NT2/D1 (cell line): ENCODE results near the gene SMARCB1.

Source experiments
- SUZ12 ChIP-seq: IDR thresholded peaks from 2 replicates; pipeline ENCODE4 v1.6.1; 2011; ENCODE audit not compliant: insufficient read length, insufficient read depth; ENCODE audit errors: extremely low read depth
- YY1 ChIP-seq: IDR thresholded peaks from 2 replicates; pipeline ENCODE4 v1.6.1; 2011; ENCODE audit not compliant: insufficient read length, insufficient read depth
- ZNF274 ChIP-seq: IDR thresholded peaks from 2 replicates; pipeline ENCODE4 v1.6.1; 2011; ENCODE audit warnings: mild to moderate bottlenecking, low read depth, low read length

DNA sequence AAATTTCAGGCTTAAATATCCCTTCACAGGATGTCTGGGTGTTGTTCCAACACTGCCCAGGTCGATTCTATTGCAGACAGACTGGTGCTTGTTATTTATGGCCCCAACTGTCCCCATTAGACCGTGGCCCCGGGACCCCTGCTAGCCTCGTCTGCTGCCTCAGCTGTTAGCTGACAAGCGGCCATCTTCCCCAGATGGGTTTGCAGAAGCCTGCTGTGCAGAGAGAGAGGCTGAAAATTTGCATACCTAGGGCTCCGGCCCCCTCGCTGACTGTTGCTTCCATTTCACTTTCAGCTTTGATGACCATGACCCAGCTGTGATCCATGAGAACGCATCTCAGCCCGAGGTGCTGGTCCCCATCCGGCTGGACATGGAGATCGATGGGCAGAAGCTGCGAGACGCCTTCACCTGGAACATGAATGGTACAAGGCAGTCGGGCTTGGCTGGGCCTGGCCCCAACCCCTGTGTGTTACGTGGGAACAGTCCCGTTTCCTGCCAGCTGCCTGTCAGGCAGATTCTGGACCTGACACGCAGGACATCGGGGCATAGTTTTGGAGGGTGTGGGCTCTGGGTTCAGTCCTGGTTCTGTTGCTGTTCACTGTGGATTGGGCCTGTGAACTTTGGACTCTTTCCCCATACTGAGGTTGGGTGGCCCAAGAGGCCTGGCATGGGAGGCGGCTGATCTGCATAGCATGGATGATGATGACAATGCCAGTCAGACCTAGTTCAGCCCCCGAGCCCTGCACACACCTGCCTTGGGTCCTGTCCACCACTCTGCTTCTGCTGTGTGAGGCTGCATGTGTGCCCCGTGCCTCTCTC lies 16.4 kb downstream of the SMARCB1 start:
- no peak for TF ChIP-seq ZNF274
- TF ChIP-seq YY1 = no peak
- TF ChIP-seq SUZ12 = no peak
